Activated CD8-positive, alpha-beta memory T cell treated with anti-CD3 and anti-CD28 coated beads, Interleukin-2, amount 10 ng/mL, durations not matched to agents 7 days and 5 days (primary cell): Measurements from ENCODE around the gene RAMAC. TPM values are rescaled to one million over a fixed set of nuclear protein-coding genes. Genes with fewer than 3 reads are reported as not detected.
A peak's percentile ranks its signal among the peaks of the same experiment; 100 is the strongest.
"Not testable (repeated sequence)": the region's sequence is repeated elsewhere in the genome, so short reads cannot be mapped to it uniquely, and the experiment has no call there.

Experiments used
- ATAC-seq: fragments of 150-1000 bp; cut with Tn5 transposase; one replicate; pipeline ENCODE4 v1.10.0; 2021; ENCODE audit warnings: moderate library complexity
- CTCF ChIA-PET: fragments of 350-600 bp; sonication (Branson Sonifier 250); formaldehyde crosslinking; loops from one replicate; lab custom pipeline; 2021; ENCODE audit warnings: antibody characterized with exemption; lab: Charles Lee
- DNase-seq: peaks from one replicate; pipeline ENCODE4 v3.0.0-alpha.2; 2020
- H3K27ac Mint-ChIP-seq: one replicate; pipeline ENCODE4 v1.8.0; 2021; ENCODE audit warnings: mild to moderate bottlenecking, mixed read lengths
- H3K27me3 Mint-ChIP-seq: one replicate; pipeline ENCODE4 v1.8.0; 2021; ENCODE audit warnings: mixed read lengths
- H3K36me3 Mint-ChIP-seq: one replicate; pipeline ENCODE4 v1.8.0; 2021; ENCODE audit warnings: mild to moderate bottlenecking, mixed read lengths
- H3K4me1 Mint-ChIP-seq: one replicate; pipeline ENCODE4 v1.8.0; 2021; ENCODE audit warnings: mixed read lengths
- H3K4me3 Mint-ChIP-seq: one replicate; pipeline ENCODE4 v1.8.0; 2021; ENCODE audit warnings: mild to moderate bottlenecking, moderate library complexity, mixed read lengths
- H3K9me3 Mint-ChIP-seq: one replicate; pipeline ENCODE4 v1.8.0; 2022; ENCODE audit warnings: low read depth, mixed read lengths
- total RNA-seq, 2 experiments: library from RNA; stranded (reverse); gene quantifications; one replicate each; pipeline ENCODE4 v1.2.3, GENCODE V29; 2021

The RAMAC gene
- total RNA-seq, result 10 to 100 TPM; 20.5 to 27.8 TPM

DNA sequence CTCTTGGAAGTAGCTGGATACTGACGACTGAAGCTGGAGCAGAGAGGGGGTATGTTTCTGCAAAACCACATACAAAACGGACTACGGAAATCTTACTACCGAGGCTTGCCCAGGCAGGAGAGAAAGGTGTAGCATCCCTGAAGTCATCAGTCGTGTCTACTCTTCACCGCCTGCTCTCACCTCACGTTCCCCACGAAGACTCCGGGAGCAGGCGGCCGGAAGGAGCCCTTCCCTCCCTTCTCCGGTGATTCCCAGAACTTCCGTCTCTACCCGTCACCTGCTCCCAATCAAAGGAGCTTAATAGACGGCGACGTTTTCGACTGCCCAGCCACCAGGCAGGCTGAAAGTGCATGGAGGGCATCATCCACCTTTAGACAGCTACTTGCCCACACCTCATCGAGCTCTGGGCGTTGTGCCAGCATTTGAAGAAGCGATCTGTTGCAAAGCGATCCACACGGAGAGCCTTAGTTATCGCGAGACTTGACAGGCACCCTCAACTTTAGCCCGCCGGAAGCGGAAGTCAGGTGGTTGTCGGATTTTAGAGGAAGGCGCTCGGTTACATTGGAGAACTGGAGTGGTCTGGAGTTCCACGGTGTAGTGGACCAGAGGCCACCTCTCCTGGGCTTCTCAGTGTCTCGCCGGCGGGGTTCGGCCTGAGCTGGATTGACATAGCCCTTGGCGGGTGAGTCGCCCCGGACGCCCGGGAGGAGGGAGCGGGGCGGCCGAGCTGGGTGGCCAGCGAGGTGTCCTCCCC is at the start of gene RAMAC:
TSS of gene RAMAC (plus strand) at position 523 of the 754 bp plus-strand sequence. CDS start 2,809 bp downstream, outside the sequence.
- CTCF ChIA-PET, result interaction anchor here (0.8 to 3.2 kb wide), 10 partner anchors 14 to 455 kb away, joined by 3 to 16 read pairs (median 5); partner anchors contain the start of genes C15orf40 and RPS17
- no peaks in the 10 kb centered on the region for H3K9me3 Mint-ChIP-seq
- H3K36me3 Mint-ChIP-seq, result peaks cover 27% of the 10 kb centered on the region
- peaks cover 30% of the 10 kb centered on the region for H3K4me1 Mint-ChIP-seq
- H3K4me3 Mint-ChIP-seq, result peak within 1 kb of the TSS; percentile 100
- DNase-seq (peak; percentile 95), ATAC-seq (peak; percentile 95)
- no peaks in the 10 kb centered on the region for H3K27me3 Mint-ChIP-seq
- peak within 1 kb of the TSS; percentile 97 for H3K27ac Mint-ChIP-seq

DNA sequence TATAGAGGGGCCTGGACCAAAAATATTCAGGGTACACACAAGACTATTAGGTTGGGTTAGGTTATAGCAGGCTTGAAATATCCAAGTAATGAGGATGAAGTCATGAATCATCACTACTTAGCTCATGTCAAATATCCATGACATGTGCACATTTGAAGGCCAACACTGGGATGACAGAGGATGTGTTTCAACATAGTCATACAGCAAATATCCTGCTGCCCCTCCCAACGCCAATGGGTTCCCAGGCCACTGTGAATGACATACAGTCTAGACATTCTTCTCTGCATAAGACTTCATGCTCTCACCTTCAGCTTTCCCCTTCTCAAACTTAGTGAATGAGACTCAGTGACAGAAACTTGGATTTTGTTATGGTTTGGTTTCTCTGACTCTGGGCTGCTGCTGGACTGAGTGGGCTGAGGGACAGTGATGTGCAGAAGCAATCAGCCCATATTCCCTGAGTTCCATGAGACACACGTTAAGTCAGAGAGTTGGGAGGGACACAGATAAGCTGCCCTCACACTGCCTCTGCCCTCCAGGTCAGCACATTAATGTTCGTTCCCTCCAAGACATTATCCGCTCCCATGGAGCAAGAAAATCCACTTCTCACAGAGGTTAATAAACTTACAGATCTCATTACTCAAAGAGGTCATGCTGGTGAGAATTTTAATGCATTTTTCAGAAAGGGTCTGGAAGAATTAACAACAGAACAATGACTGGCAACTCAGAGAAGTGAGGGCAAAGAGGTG is 48.9 kb upstream of the RAMAC start:
- CTCF ChIA-PET, result no interaction called here
- DNase-seq (no peak), ATAC-seq (no peak)
- Mint-ChIP-seq H3K4me1 (no peaks in the 10 kb centered on the region), H3K27ac (no peak overlapping the region), H3K4me3 (no peak overlapping the region), H3K27me3 (peaks cover 21% of the 10 kb centered on the region), H3K36me3 (no peaks in the 10 kb centered on the region), H3K9me3 (no peaks in the 10 kb centered on the region)

DNA sequence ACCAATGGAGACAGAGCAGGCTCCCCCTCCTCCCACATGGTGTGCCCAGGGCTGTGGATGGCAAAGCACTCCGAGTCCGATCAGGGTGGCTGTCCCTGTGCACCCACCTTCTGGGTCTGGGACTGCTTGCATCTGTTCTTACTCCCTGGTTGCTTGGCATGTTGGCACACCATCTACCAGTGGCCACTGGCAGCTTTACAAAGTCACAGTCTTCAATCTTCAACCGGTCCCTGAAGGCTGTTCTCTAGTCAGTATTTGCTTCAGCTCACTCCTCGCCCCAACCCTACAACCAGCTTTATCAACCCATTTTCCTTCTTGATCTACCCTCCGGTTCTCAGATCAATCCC is 48.3 kb upstream of the RAMAC start:
- CTCF ChIA-PET, result no interaction called here
- Mint-ChIP-seq H3K36me3 (no peaks in the 10 kb centered on the region), H3K4me3 (no peak overlapping the region), H3K27ac (no peak overlapping the region), H3K27me3 (peaks cover 21% of the 10 kb centered on the region), H3K4me1 (no peaks in the 10 kb centered on the region), H3K9me3 (no peaks in the 10 kb centered on the region)
- no peak for ATAC-seq
- no peak for DNase-seq

DNA sequence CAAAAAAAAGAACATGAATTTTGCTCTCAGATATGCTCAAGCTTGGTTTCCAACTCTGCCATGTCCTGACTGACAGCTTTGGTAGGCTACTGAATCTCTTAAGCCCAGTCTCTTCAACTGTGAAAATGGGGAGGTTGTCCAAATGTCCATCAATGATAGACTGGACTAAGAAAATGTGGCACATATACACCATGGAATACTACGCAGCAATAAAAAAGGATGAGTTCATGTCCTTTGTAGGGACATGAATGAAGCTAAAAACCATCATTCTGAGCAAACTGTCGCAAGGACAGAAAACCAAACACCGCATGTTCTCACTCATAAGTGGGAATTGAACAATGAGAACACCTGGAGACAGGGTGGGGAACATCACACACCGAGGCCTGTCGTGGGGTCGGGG is 46.3 kb upstream of the RAMAC start:
- H3K36me3 Mint-ChIP-seq, CTCF ChIA-PET, DNase-seq, H3K27ac Mint-ChIP-seq, ATAC-seq, H3K4me1 Mint-ChIP-seq, H3K9me3 Mint-ChIP-seq, H3K4me3 Mint-ChIP-seq: not testable (repeated sequence)
- peaks cover 31% of the 10 kb centered on the region for H3K27me3 Mint-ChIP-seq

DNA sequence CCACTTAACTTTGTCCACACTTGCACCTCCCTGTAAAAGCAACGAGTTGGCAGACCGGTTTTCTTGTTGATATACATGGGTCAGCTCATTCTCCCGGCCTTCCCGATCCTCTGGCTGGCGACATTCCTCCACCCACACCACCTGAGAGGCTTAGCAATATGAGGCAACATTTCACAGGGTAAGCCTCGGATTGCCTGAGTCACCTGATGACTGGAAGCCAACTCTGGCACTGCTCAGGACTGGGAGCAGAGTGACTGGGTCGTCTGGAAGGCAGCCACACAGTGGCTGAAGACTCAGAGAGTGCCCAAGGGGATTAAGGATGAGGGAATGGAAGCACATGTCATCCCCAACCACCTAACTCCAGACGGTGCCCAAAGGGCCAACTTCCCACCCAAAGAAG is 43.3 kb upstream of the RAMAC start:
- no peaks in the 10 kb centered on the region for H3K9me3 Mint-ChIP-seq
- CTCF ChIA-PET, result no interaction called here
- H3K4me3 Mint-ChIP-seq, result no peak overlapping the region
- H3K27me3 Mint-ChIP-seq, result peaks cover 44% of the 10 kb centered on the region
- DNase-seq, result no peak
- H3K4me1 Mint-ChIP-seq, result no peaks in the 10 kb centered on the region
- H3K27ac Mint-ChIP-seq, result no peak overlapping the region
- H3K36me3 Mint-ChIP-seq, result no peaks in the 10 kb centered on the region
- no peak for ATAC-seq

DNA sequence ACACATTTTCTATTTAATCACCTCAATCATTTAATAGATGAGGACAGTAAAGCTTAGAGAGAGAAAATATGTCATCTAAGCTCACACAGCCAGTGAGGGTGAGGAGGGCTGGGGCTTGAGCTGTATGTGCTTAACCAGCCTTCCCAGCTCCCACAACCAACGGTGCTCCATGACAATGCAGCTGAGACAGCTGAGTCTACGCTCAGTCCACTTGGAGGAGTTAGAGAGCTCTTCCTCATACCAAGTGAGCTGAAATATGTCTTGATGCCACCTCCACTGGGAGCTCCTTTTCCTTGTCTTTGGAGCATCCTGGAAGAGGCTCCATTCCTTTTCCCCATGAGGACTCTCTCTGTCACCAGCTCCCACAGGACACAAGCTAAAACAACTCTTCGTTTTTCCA is 42.8 kb upstream of the RAMAC start:
- CTCF ChIA-PET, result no interaction called here

DNA sequence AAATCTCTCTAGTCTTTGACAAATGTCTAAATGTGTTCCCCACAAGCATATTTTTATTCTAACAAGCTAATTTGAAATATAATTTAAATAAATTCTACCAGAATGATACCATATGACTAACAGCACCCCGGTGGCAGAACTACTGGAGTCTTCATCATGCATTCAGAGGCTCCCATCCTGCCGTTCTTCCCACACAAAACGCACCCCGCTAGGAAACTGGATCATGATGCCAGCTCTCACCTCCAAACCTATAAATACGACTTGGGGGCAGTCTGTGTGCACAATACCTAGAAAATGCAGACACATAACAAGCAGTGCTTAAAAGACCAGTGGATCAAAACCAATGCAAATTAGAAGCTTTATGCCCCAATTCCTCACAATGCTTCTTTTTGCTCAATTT is 42.0 kb upstream of the RAMAC start:
- Mint-ChIP-seq H3K9me3 (no peaks in the 10 kb centered on the region), H3K4me1 (no peaks in the 10 kb centered on the region), H3K36me3 (no peaks in the 10 kb centered on the region), H3K27ac (no peak overlapping the region), H3K4me3 (no peak overlapping the region), H3K27me3 (peaks cover 36% of the 10 kb centered on the region)
- ATAC-seq, result no peak
- CTCF ChIA-PET, result no interaction called here
- no peak for DNase-seq

More for the DNA sequence above, 42.8 kb upstream of the RAMAC start:
- H3K4me3 Mint-ChIP-seq, result no peak overlapping the region
- no peaks in the 10 kb centered on the region for H3K9me3 Mint-ChIP-seq
- no peak overlapping the region for H3K27ac Mint-ChIP-seq
- peaks cover 44% of the 10 kb centered on the region for H3K27me3 Mint-ChIP-seq
- DNase-seq (no peak), ATAC-seq (no peak)
- H3K36me3 Mint-ChIP-seq, result no peaks in the 10 kb centered on the region
- no peaks in the 10 kb centered on the region for H3K4me1 Mint-ChIP-seq

DNA sequence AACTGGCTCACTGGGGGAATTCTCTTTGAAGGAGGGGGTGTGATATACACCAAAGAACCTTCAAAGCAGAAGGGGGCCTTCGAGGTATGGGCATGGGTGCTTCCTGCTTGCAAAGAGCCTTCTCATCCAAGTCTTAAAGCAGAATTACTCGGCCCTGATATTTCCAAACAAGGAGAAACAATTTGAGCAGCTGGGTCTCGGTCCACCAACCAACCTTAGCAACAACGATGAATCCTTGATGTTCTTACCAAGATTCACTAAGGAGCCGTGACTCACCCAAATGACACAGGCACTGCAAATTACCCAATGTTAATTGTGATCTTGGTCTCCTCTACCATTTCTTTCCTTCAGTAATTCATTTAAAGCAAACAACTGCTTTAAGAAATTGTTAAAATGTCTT is 41.2 kb upstream of the RAMAC start:
- Mint-ChIP-seq H3K36me3 (no peaks in the 10 kb centered on the region), H3K9me3 (no peaks in the 10 kb centered on the region), H3K27ac (no peak overlapping the region), H3K4me3 (no peak overlapping the region), H3K4me1 (no peaks in the 10 kb centered on the region), H3K27me3 (peaks cover 35% of the 10 kb centered on the region)
- CTCF ChIA-PET, result no interaction called here
- DNase-seq (no peak), ATAC-seq (no peak)

DNA sequence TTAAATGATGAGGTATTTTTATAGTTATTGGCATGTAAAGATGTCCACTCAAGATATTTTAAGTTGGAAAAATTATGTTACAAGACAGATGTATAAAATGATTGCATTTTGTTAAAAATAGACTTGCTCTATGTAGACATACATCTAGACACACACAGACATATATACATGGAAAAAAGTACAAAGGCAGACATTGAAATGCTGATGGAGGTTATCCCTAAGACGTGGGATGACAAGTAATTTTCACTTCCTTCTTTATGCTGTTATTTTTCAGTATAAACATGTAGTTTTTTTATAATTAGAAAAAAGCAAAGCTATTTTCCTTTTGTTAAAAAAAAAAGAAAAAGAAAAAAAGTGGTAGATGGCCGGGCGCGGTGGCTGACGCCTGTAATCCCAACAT is 40.7 kb upstream of the RAMAC start:
- no peak overlapping the region for H3K27ac Mint-ChIP-seq
- no peaks in the 10 kb centered on the region for H3K9me3 Mint-ChIP-seq
- H3K36me3 Mint-ChIP-seq, result no peaks in the 10 kb centered on the region
- DNase-seq (no peak), ATAC-seq (no peak)
- H3K4me1 Mint-ChIP-seq, result no peaks in the 10 kb centered on the region
- H3K4me3 Mint-ChIP-seq, result no peak overlapping the region
- H3K27me3 Mint-ChIP-seq, result peaks cover 35% of the 10 kb centered on the region
- CTCF ChIA-PET, result interaction anchor here (0.6 kb wide), 1 partner anchor 112 kb away, joined by 3 read pairs; no protein-coding TSS in a partner anchor

DNA sequence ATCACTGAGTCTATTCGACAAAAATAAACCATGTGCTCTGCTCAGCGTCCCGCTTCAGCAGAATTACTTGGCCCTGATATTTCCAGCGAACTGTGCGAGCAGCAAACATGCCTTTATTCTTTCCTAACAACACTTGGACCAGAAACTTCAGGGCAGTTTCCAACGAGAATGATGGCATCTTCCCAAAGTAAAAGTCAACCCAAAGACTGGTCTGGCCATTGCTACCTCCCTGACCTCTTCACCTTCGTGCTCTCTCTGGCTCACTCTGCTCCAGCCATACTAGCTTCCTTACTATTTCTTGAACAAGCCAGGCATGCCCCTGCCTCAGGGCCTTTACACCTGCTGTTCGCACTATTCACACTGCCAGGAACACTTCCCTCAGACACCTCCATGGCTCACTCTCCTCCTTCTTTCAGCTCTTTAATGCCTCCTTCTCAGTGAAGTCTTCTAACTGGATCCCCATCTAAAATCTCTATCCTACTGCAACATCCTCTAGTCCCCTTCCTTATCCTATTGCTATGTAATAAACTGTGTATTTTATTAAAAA is 39.8 kb upstream of the RAMAC start:
- H3K36me3 Mint-ChIP-seq, result no peaks in the 10 kb centered on the region
- no peak overlapping the region for H3K4me3 Mint-ChIP-seq
- CTCF ChIA-PET, result no interaction called here

DNA sequence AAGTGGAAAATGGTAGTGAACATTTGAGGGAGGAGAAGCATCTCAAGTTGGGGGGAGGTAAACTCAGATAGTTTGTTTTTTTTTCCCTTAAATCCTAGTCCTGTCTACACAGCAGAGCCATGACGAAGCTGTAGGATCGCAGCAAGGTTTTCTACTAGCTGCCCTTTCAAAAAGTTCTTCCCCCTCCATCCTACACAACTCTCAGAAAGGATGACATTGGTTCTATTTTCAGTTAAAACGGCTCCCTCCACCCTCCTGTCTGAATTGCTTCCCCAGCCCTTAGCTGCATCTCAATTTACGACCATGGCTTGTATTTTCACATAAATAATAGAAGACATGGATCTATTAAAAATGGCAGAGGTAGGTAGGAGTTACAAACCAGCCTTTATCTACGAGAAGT is 35.7 kb upstream of the RAMAC start:
- Mint-ChIP-seq H3K9me3 (no peaks in the 10 kb centered on the region), H3K4me3 (no peak overlapping the region), H3K4me1 (peaks cover 3% of the 10 kb centered on the region), H3K27ac (no peak overlapping the region), H3K27me3 (peaks cover 26% of the 10 kb centered on the region), H3K36me3 (no peaks in the 10 kb centered on the region)
- CTCF ChIA-PET, result no interaction called here
- no peak for DNase-seq
- ATAC-seq, result no peak

More for the DNA sequence above, 39.8 kb upstream of the RAMAC start:
- Mint-ChIP-seq H3K27ac (no peak overlapping the region), H3K4me1 (no peaks in the 10 kb centered on the region), H3K9me3 (no peaks in the 10 kb centered on the region), H3K27me3 (peaks cover 35% of the 10 kb centered on the region)
- DNase-seq (no peak), ATAC-seq (no peak)

DNA sequence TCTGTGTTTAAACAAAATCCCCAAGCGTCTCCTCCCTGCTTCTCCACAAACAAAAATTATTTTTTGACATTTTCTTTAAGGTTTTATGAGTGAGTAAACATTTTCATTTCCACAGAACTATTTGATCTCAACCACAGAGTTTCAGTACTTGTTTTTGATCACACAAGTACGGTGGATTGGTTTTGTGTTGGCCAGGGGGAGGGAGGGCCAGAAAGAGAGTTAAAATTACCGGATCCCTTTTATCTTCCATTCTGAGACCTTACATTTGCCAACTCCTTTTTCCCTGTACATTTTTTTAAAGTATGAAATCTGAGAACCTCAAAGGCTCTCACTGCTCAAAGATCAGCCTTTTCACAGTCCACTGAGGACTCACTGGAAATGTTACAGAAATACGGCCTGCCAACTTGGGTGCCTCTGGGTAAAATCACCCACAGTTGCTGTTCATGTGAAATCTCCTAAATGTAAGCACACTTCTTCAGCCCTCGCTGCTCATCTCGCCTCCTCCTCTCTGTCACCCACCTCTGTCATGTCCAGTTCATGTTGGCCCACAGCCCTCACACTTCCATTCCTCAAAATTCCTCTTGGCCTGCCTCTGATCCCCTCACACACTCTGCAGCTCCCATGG is 35.2 kb upstream of the RAMAC start:
- DNase-seq (no peak), ATAC-seq (no peak)
- peaks cover 24% of the 10 kb centered on the region for H3K27me3 Mint-ChIP-seq
- H3K4me3 Mint-ChIP-seq, result no peak overlapping the region
- H3K36me3 Mint-ChIP-seq, result no peaks in the 10 kb centered on the region
- CTCF ChIA-PET, result no interaction called here
- peaks cover 3% of the 10 kb centered on the region for H3K4me1 Mint-ChIP-seq
- H3K27ac Mint-ChIP-seq, result no peak overlapping the region
- H3K9me3 Mint-ChIP-seq, result no peaks in the 10 kb centered on the region

DNA sequence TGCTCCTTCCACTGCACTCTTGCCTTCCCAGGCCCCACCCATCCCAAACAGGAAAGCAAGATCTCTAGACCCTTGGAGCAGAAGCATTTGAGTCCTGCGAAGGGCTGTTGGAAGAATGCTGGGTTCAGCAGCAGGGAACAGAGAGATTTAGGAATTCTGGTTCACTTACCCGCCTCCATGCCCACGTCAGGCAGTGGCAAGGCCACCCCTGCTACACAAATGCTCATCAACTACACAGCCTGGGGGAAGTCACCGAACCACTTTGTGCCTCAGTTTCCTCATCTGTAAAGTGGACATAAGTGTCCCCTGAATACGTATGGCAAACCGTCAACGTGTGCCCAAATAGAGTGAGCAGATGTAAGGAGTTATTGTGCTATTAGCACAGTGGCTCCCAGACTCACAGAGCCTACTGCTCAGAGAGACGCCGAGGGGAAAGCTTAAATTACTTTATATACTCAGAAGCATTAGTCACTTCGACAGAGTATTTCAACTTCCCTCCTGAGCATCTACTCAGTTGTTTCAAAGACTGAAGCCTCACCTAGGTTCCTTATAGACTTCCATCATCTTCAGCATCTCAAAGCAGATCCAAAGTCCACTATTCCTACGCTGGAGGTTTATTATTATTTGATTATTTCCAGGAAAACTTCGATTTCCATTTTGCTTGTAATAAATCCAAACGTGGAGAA is 34.4 kb upstream of the RAMAC start:
- CTCF ChIA-PET, result no interaction called here
- Mint-ChIP-seq H3K27me3 (peaks cover 17% of the 10 kb centered on the region), H3K9me3 (no peaks in the 10 kb centered on the region), H3K4me3 (peak overlapping the region; percentile 71), H3K36me3 (no peaks in the 10 kb centered on the region), H3K4me1 (peaks cover 3% of the 10 kb centered on the region), H3K27ac (no peak overlapping the region)
- DNase-seq (no peak), ATAC-seq (no peak)
